Subcutaneous abdominal adipose tissue (tissue), 5 donors: ENCODE measurements around the gene ANGPTL2.

ENCODE experiments used
- H3K27ac ChIP-seq: one replicate; pipeline ENCODE4 v1.7.0; 2013; ENCODE audit warnings: low read depth, mild to moderate bottlenecking, inconsistent platforms, low read length, moderate library complexity
- H3K27me3 ChIP-seq, 5 donors: one replicate each; pipeline ENCODE4 v1.7.0; 2013; ENCODE audit warnings: low read length in 5 of 5, inconsistent platforms in 1 of 5; ENCODE audit not compliant: control insufficient read depth in 5 of 5, insufficient read depth in 4 of 5
- H3K36me3 ChIP-seq, 5 donors: one replicate each; pipeline ENCODE4 v1.7.0; 2013; ENCODE audit warnings: low read length in 5 of 5; ENCODE audit not compliant: control insufficient read depth in 5 of 5, insufficient read depth in 5 of 5
- H3K4me1 ChIP-seq, 5 donors: one replicate each; pipeline ENCODE4 v1.7.0; 2013; ENCODE audit warnings: low read length in 5 of 5, mild to moderate bottlenecking in 3 of 5, moderate library complexity in 1 of 5; ENCODE audit not compliant: control insufficient read depth in 5 of 5, insufficient read depth in 5 of 5
- H3K4me3 ChIP-seq, 5 donors: one replicate each; pipeline ENCODE4 v1.7.0; 2013; ENCODE audit warnings: low read length in 5 of 5, low read depth in 1 of 5
- H3K9ac ChIP-seq, 5 donors: one replicate each; pipeline ENCODE4 v1.7.0; 2013; ENCODE audit warnings: low read length in 5 of 5, mild to moderate bottlenecking in 4 of 5, moderate library complexity in 3 of 5
- H3K9me3 ChIP-seq, 5 donors: one replicate each; pipeline ENCODE4 v1.7.0; 2013; ENCODE audit warnings: low read length in 5 of 5; ENCODE audit not compliant: control insufficient read depth in 5 of 5
- donor health status: healthy.
- donor health status: healthy.
- donor health status: healthy.
- donor health status: healthy.
- donor health status: healthy.

Gene ANGPTL2

GRCh38 chr9:127067603-127068220, 54.7 kb downstream of the ANGPTL2 start:
- Histone ChIP-seq H3K9ac (no peak overlapping the region), H3K4me1 (peaks cover 0 to 9% (median 5%) of the 10 kb centered on the region in 5 donors), H3K36me3 (no peaks in the 10 kb centered on the region), H3K4me3 (no peak overlapping the region), H3K9me3 (peaks cover 0 to 3% (median 0%) of the 10 kb centered on the region in 5 donors), H3K27ac (no peak overlapping the region), H3K27me3 (no peaks in the 10 kb centered on the region)

GRCh38 chr9:127066851-127067136, 55.6 kb downstream of the ANGPTL2 start:
- no peaks in the 10 kb centered on the region for H3K36me3 ChIP-seq
- no peak overlapping the region for H3K27ac ChIP-seq
- peaks cover 0 to 2% (median 0%) of the 10 kb centered on the region in 5 donors for H3K9me3 ChIP-seq
- H3K27me3 ChIP-seq: no peaks in the 10 kb centered on the region
- no peak overlapping the region for H3K4me3 ChIP-seq
- no peak overlapping the region for H3K9ac ChIP-seq
- H3K4me1 ChIP-seq: peaks cover 0 to 9% (median 5%) of the 10 kb centered on the region in 5 donors

- Histone ChIP-seq H3K9me3 (peaks cover 0 to under 1% (median 0%) of the 10 kb centered on the region in 5 donors), H3K4me3 (no peak overlapping the region), H3K27ac (no peak overlapping the region), H3K27me3 (no peaks in the 10 kb centered on the region), H3K9ac (peak overlapping the region in 1 of 5 donors; percentile 44), H3K4me1 (peaks cover 0 to 10% (median 5%) of the 10 kb centered on the region in 5 donors), H3K36me3 (no peaks in the 10 kb centered on the region)
Observed at GRCh38 chr9:127066060-127066850, 56.2 kb downstream of the ANGPTL2 start.

GRCh38 chr9:127065592-127065991, 56.8 kb downstream of the ANGPTL2 start:
- Histone ChIP-seq H3K4me1 (peaks cover 0 to 16% (median 9%) of the 10 kb centered on the region in 5 donors), H3K27me3 (no peaks in the 10 kb centered on the region), H3K9me3 (no peaks in the 10 kb centered on the region), H3K4me3 (no peak overlapping the region), H3K36me3 (no peaks in the 10 kb centered on the region), H3K27ac (no peak overlapping the region), H3K9ac (no peak overlapping the region)

GRCh38 chr9:127064335-127064734, 58.1 kb downstream of the ANGPTL2 start:
- no peak overlapping the region for H3K27ac ChIP-seq
- H3K9ac ChIP-seq: no peak overlapping the region
- H3K4me1 ChIP-seq: peaks cover under 1 to 29% (median 20%) of the 10 kb centered on the region in 5 donors
- H3K36me3 ChIP-seq: no peaks in the 10 kb centered on the region
- H3K27me3 ChIP-seq: no peaks in the 10 kb centered on the region
- no peak overlapping the region for H3K4me3 ChIP-seq
- no peaks in the 10 kb centered on the region for H3K9me3 ChIP-seq

GRCh38 chr9:127061411-127061810, 61.0 kb downstream of the ANGPTL2 start:
- Histone ChIP-seq H3K9ac (no peak overlapping the region), H3K36me3 (no peaks in the 10 kb centered on the region), H3K9me3 (no peaks in the 10 kb centered on the region), H3K4me3 (no peak overlapping the region), H3K4me1 (peaks cover 6 to 50% (median 42%) of the 10 kb centered on the region in 5 donors), H3K27me3 (no peaks in the 10 kb centered on the region), H3K27ac (no peak overlapping the region)

GRCh38 chr9:127059765-127060361, 62.6 kb downstream of the ANGPTL2 start:
- Histone ChIP-seq H3K27ac (peak overlapping the region; percentile 8), H3K4me3 (no peak overlapping the region), H3K27me3 (no peaks in the 10 kb centered on the region), H3K9me3 (no peaks in the 10 kb centered on the region), H3K9ac (no peak overlapping the region), H3K4me1 (peaks cover 6 to 45% (median 42%) of the 10 kb centered on the region in 5 donors), H3K36me3 (no peaks in the 10 kb centered on the region)

GRCh38 chr9:127059030-127059429, 63.4 kb downstream of the ANGPTL2 start:
- Histone ChIP-seq H3K9ac (no peak overlapping the region), H3K9me3 (no peaks in the 10 kb centered on the region), H3K4me3 (no peak overlapping the region), H3K27ac (peak overlapping the region; percentile 8), H3K4me1 (peaks cover 8 to 49% (median 45%) of the 10 kb centered on the region in 5 donors), H3K36me3 (no peaks in the 10 kb centered on the region), H3K27me3 (no peaks in the 10 kb centered on the region)

GRCh38 chr9:127058645-127059021, 63.8 kb downstream of the ANGPTL2 start:
- Histone ChIP-seq H3K9ac (no peak overlapping the region), H3K4me3 (no peak overlapping the region), H3K27ac (peak overlapping the region; percentile 62), H3K9me3 (no peaks in the 10 kb centered on the region), H3K27me3 (no peaks in the 10 kb centered on the region), H3K4me1 (peaks cover 12 to 53% (median 48%) of the 10 kb centered on the region in 5 donors), H3K36me3 (no peaks in the 10 kb centered on the region)

- Histone ChIP-seq H3K9me3 (no peaks in the 10 kb centered on the region), H3K4me3 (no peak overlapping the region), H3K36me3 (no peaks in the 10 kb centered on the region), H3K4me1 (peaks cover 16 to 58% (median 53%) of the 10 kb centered on the region in 5 donors), H3K27me3 (no peaks in the 10 kb centered on the region), H3K9ac (peak overlapping the region in 1 of 5 donors; percentile 8), H3K27ac (peak overlapping the region; percentile 62)
Observed at GRCh38 chr9:127058011-127058644, 64.3 kb downstream of the ANGPTL2 start.
